Measurements from ENCODE around the gene AURKB. TPM values are rescaled to one million over a fixed set of nuclear protein-coding genes. Genes with fewer than 3 reads are reported as not detected.

The AURKB gene
- total RNA-seq, 1 donor: 3.6 TPM

DNA sequence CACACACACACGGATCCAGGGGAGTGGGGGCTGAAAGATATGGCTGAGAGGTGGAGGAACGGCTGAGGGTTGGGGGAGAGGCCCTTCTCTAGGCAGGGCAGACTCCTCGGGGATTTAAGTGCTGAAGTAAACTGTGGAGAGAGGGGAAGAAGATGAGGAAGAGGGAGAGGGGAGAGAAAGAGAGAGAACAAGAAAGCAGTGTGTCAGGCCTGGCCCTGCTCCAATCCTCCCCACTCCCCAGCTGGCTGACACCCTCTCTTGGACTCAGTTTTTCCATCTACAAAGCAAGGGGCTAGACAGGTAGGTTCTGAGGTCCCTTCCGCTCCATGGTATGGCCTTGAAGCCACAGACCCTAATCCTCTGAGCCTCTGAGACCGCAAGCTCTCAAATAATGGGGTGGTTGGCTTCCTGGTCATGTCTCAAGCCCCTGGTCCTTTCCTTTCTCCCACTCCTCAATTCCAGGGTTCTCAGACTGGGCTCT is 49.6 kb downstream of the AURKB start:
- Histone ChIP-seq H3K4me1 (ENCODE audit: insufficient read depth, low read length) (peaks cover 42% of the 10 kb centered on the region), H3K27me3 (ENCODE audit: insufficient read depth, low read length) (no peaks in the 10 kb centered on the region), H3K9me3 (ENCODE audit: low read depth, low read length) (no peaks in the 10 kb centered on the region), H3K36me3 (ENCODE audit: insufficient read depth, low read length) (peaks cover 19% of the 10 kb centered on the region), H3K4me2 (ENCODE audit: insufficient read depth, low read length) (peak overlapping the region; percentile 91), H3K79me2 (ENCODE audit: insufficient read depth, low read length) (peaks cover 36% of the 10 kb centered on the region), H3K27ac (ENCODE audit: low read depth, low read length) (peak overlapping the region; percentile 96), H4K20me1 (ENCODE audit: insufficient read depth, low read length) (peaks cover 14% of the 10 kb centered on the region), H3K4me3 (ENCODE audit: insufficient read depth, low read length) (no peak overlapping the region), H2AFZ (ENCODE audit: low read length) (no peak overlapping the region)
- TF ChIP-seq, protein P1, sequence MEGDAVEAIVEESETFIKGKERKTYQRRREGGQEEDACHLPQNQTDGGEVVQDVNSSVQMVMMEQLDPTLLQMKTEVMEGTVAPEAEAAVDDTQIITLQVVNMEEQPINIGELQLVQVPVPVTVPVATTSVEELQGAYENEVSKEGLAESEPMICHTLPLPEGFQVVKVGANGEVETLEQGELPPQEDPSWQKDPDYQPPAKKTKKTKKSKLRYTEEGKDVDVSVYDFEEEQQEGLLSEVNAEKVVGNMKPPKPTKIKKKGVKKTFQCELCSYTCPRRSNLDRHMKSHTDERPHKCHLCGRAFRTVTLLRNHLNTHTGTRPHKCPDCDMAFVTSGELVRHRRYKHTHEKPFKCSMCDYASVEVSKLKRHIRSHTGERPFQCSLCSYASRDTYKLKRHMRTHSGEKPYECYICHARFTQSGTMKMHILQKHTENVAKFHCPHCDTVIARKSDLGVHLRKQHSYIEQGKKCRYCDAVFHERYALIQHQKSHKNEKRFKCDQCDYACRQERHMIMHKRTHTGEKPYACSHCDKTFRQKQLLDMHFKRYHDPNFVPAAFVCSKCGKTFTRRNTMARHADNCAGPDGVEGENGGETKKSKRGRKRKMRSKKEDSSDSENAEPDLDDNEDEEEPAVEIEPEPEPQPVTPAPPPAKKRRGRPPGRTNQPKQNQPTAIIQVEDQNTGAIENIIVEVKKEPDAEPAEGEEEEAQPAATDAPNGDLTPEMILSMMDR (IDR thresholded peaks at IDR 0.05; ENCODE audit: extremely low read depth, low read depth, low read length): no peak
- DNase-seq (ENCODE audit: insufficient read length, low spot score, missing footprints): peak; percentile 67

- TF ChIP-seq, protein P1 (IDR thresholded peaks at IDR 0.05; ENCODE audit: extremely low read depth, low read depth, low read length): no peak
- Histone ChIP-seq H2AFZ (ENCODE audit: low read length) (no peak overlapping the region), H3K4me1 (ENCODE audit: insufficient read depth, low read length) (peaks cover 47% of the 10 kb centered on the region), H3K27ac (ENCODE audit: low read depth, low read length) (peak overlapping the region; percentile 36), H4K20me1 (ENCODE audit: insufficient read depth, low read length) (peaks cover 14% of the 10 kb centered on the region), H3K9me3 (ENCODE audit: low read depth, low read length) (no peaks in the 10 kb centered on the region), H3K4me3 (ENCODE audit: insufficient read depth, low read length) (no peak overlapping the region), H3K36me3 (ENCODE audit: insufficient read depth, low read length) (peaks cover 19% of the 10 kb centered on the region), H3K79me2 (ENCODE audit: insufficient read depth, low read length) (peaks cover 41% of the 10 kb centered on the region), H3K27me3 (ENCODE audit: insufficient read depth, low read length) (no peaks in the 10 kb centered on the region), H3K4me2 (ENCODE audit: insufficient read depth, low read length) (no peak overlapping the region)
- DNase-seq (ENCODE audit: insufficient read length, low spot score, missing footprints): peak; percentile 71
Observed at GRCh38 chr17:8160224-8160577, 50.2 kb downstream of the AURKB start.

GRCh38 chr17:8159459-8160223 is 50.7 kb downstream of the AURKB start:
- TF ChIP-seq, protein P1 (IDR thresholded peaks at IDR 0.05; ENCODE audit: extremely low read depth, low read depth, low read length): no peak
- H3K27me3 ChIP-seq (ENCODE audit: insufficient read depth, low read length): no peaks in the 10 kb centered on the region
- no peak overlapping the region for H3K4me2 ChIP-seq (ENCODE audit: insufficient read depth, low read length)
- peak; percentile 63 for DNase-seq (ENCODE audit: insufficient read length, low spot score, missing footprints)
- H3K4me1 ChIP-seq (ENCODE audit: insufficient read depth, low read length): peaks cover 51% of the 10 kb centered on the region
- H3K4me3 ChIP-seq (ENCODE audit: insufficient read depth, low read length): no peak overlapping the region
- H3K36me3 ChIP-seq (ENCODE audit: insufficient read depth, low read length): peaks cover 19% of the 10 kb centered on the region
- no peaks in the 10 kb centered on the region for H3K9me3 ChIP-seq (ENCODE audit: low read depth, low read length)
- H3K79me2 ChIP-seq (ENCODE audit: insufficient read depth, low read length): peaks cover 42% of the 10 kb centered on the region
- H2AFZ ChIP-seq (ENCODE audit: low read length): no peak overlapping the region
- H4K20me1 ChIP-seq (ENCODE audit: insufficient read depth, low read length): peaks cover 14% of the 10 kb centered on the region
- H3K27ac ChIP-seq (ENCODE audit: low read depth, low read length): peak overlapping the region; percentile 36

- TF ChIP-seq, protein P1 (IDR thresholded peaks at IDR 0.05; ENCODE audit: extremely low read depth, low read depth, low read length): no peak
- Histone ChIP-seq H3K4me2 (ENCODE audit: insufficient read depth, low read length) (no peak overlapping the region), H3K9me3 (ENCODE audit: low read depth, low read length) (no peaks in the 10 kb centered on the region), H3K27me3 (ENCODE audit: insufficient read depth, low read length) (no peaks in the 10 kb centered on the region), H3K4me3 (ENCODE audit: insufficient read depth, low read length) (no peak overlapping the region), H3K27ac (ENCODE audit: low read depth, low read length) (peak overlapping the region; percentile 100), H2AFZ (ENCODE audit: low read length) (no peak overlapping the region), H3K4me1 (ENCODE audit: insufficient read depth, low read length) (peaks cover 49% of the 10 kb centered on the region), H3K36me3 (ENCODE audit: insufficient read depth, low read length) (peaks cover 19% of the 10 kb centered on the region), H4K20me1 (ENCODE audit: insufficient read depth, low read length) (peaks cover 14% of the 10 kb centered on the region), H3K79me2 (ENCODE audit: insufficient read depth, low read length) (peaks cover 43% of the 10 kb centered on the region)
- DNase-seq (ENCODE audit: insufficient read length, low spot score, missing footprints): peak; percentile 87
Observed at GRCh38 chr17:8159032-8159400, 51.4 kb downstream of the AURKB start.
